Retinal pigment epithelial cell (primary cell): Measurements from ENCODE around the gene CACNA2D3.

ENCODE experiments used
- DNase-seq: peaks from one replicate; pipeline ENCODE4 v3.0.0-alpha.2; 2010; ENCODE audit warnings: low read depth
- H3K4me3 ChIP-seq: 2 replicates; pipeline ENCODE4 v1.5.1; 2011; ENCODE audit warnings: mild to moderate bottlenecking, low read length, control low read depth, moderate library complexity
- TF ChIP-seq, protein P1 (sequence below): conservative IDR thresholded peaks from 2 replicates; pipeline ENCODE4 v1.5.1; 2011; ENCODE audit warnings: low read depth, low read length, control low read depth, inconsistent platforms

The CACNA2D3 gene

DNA sequence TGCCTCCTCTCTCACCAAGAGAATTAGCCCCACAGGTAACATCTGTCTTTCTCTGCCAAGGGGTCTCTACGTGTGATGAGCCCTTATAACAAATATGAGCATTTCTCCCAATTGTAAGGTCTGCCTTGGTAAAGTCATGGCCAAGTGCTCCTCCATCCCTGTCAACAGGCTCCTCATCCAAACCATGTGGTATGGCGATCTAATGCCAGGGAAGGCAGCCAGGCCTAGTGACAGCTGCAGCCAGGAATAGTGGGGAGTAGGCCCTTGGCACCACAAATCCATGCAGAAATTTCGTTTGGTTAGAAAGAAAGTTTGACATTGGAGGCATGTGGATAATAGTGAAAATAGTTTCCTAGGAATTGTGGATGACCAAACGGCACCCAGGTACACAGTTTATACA lies 810.3 kb downstream of the CACNA2D3 start:
- TF ChIP-seq, protein P1, sequence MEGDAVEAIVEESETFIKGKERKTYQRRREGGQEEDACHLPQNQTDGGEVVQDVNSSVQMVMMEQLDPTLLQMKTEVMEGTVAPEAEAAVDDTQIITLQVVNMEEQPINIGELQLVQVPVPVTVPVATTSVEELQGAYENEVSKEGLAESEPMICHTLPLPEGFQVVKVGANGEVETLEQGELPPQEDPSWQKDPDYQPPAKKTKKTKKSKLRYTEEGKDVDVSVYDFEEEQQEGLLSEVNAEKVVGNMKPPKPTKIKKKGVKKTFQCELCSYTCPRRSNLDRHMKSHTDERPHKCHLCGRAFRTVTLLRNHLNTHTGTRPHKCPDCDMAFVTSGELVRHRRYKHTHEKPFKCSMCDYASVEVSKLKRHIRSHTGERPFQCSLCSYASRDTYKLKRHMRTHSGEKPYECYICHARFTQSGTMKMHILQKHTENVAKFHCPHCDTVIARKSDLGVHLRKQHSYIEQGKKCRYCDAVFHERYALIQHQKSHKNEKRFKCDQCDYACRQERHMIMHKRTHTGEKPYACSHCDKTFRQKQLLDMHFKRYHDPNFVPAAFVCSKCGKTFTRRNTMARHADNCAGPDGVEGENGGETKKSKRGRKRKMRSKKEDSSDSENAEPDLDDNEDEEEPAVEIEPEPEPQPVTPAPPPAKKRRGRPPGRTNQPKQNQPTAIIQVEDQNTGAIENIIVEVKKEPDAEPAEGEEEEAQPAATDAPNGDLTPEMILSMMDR, result no peak

DNA sequence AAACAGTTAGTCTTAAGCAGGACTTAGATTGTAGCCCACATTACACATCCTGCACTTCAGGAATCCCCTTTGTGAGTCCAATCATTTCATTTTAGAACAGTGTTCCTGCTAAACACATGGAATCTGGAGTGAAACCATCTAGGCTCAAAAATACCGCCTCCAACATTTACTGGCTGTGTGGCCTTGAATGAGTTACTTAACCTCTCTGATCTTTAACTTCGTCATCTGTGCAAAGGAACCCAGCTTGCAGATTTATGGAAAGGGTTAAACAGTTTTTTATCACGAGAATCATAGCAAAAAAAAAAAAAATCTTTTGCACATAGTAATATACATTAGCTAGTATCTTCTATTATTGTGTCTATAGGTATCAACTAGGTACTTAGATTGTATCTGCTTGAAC lies 813.5 kb downstream of the CACNA2D3 start:
- TF ChIP-seq, protein P1, result no peak
- H3K4me3 ChIP-seq, result no peak overlapping the region
- DNase-seq, result no peak

More for the DNA sequence above, 810.3 kb downstream of the CACNA2D3 start:
- no peak for DNase-seq
- no peak overlapping the region for H3K4me3 ChIP-seq

DNA sequence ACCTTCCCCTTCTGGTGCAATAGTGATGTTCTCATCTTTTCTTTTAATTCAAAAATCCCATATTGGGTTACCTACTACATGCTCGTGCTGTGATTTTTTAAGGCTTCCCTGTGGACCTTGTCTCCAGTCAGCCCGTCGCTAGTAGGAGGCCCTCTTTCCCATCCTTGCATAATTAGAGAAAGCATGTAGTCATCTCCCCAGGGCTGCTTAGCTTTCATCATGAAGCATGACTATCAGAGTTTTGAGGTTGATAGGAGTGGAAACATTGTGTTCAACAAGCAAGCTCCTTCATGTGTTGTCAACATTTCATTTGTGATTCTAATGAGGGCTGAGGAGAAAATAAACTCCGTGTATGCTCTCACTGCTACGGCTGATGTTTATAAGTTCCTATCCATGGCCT lies 814.2 kb downstream of the CACNA2D3 start:
- DNase-seq, result no peak
- no peak overlapping the region for H3K4me3 ChIP-seq
- TF ChIP-seq, protein P1, result no peak

DNA sequence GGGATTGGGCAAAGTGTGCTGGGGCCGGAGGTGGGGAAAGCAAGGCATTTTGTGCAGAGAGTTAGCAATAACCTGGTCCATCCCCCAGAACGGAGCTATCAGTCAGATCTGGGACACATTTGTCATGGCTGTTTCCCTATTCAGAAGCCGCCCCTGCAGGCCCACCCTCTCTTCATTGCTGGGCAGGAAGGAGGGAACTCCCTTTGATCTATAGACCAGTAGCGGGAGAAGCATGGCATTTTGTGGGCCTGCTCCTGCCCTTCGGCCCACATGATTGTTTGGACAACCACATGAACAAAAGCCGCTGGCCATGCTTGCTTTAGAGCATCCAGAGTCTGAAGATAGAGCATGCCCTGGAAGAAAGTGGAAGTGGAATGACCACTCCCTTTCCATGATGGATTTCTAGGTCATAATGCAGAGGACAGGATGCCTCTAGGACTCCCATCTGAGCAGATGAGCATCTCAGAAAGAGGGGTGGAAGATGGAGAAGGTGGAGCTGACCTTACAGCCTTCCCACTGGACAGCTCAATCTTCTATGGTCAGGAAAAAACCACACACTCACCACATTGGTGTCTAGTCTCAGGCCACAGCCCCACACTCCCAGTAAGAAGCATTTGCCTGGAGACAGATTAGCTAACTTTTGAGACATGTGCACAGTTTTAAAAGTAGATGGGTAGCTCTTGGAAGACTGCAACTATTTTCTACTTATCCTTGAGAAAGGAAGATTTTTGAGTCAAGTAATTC lies 817.4 kb downstream of the CACNA2D3 start:
- no peak for DNase-seq
- TF ChIP-seq, protein P1, result no peak
- no peak overlapping the region for H3K4me3 ChIP-seq

DNA sequence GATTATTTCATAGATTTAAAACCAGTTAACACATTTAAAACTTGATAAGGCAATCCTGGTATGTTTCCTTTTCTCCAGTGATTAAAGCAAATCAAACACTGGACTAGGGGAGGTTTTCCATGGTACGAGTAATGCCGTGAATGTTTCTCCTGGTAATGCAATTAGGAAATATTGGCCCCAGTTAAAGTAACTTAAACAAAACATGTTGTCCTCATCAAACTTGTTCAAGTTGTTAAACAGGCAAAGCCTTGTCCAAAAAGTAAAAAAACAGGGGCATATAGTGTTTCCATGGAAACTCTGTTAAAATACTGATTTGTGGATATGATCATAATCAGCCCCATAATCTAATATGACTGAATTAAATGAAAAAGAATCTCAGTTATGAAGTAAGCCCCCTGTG lies 818.6 kb downstream of the CACNA2D3 start:
- no peak overlapping the region for H3K4me3 ChIP-seq
- TF ChIP-seq, protein P1, result no peak
- DNase-seq, result no peak

DNA sequence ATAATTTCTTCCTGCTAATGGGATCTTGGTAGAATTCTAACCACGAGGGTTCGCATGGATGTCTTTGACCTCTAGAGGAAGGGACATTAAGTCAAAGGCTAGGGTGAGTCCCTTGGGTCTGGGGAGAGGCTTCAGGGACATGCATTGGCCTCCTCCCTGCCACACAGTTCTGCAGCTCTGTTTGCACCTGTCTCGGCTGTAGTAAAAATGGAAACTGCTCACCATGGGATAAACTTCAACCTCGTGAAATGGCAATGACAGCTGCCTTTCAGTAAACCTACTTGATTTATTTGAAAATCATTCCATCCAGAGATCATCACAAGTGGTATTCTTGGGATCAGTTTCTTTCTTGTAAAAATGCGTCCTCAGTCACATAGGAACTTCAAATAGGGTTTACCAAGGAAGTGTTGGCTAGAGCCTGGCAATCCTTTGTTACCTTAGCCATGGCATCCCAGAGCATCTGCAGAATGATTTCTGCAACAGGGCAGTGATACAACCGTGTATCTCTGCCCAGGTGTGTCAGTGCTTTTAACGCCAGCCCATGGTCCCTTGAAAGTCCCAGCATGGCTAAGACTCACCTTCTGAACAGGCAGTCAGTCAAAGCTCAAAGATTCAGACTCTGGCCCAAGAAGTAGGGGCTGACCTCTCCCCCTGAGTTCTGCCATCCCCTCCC lies 819.5 kb downstream of the CACNA2D3 start:
- DNase-seq, result no peak
- TF ChIP-seq, protein P1, result no peak
- H3K4me3 ChIP-seq, result no peak overlapping the region
